ENCODE measurements around the gene UFD1. TPM values are rescaled to one million over a fixed set of nuclear protein-coding genes. Genes with fewer than 3 reads are reported as not detected.

The UFD1 gene
- total and polyA plus RNA-seq, 2 of the 13 experiments (the other 11 are each of a cell fraction or from before 2014, with no cell fraction given), result 47.9 to 51.1 TPM

- TF ChIP-seq ZBTB2 (CRISPR knock-in tag; IDR thresholded peaks at IDR 0.05; ENCODE audit: low read depth) (no peak; the same call in 1 of the 2 replicates), SPEN (CRISPR knock-in tag; IDR thresholded peaks at IDR 0.05; ENCODE audit: low read depth) (no peak), YEATS2 (CRISPR knock-in tag; IDR thresholded peaks at IDR 0.05; ENCODE audit: borderline replicate concordance) (peak; percentile 34; the same call in 1 of the 2 replicates), ZNF34 (CRISPR knock-in tag; IDR thresholded peaks at IDR 0.05; ENCODE audit: borderline replicate concordance) (no peak), MTA3 (CRISPR knock-in tag; IDR thresholded peaks at IDR 0.05) (no peak), RNF219 (CRISPR knock-in tag; IDR thresholded peaks at IDR 0.05) (no peak), RARA (CRISPR knock-in tag; IDR thresholded peaks at IDR 0.05) (peak; percentile 45; the same call in 1 of the 2 replicates), SIN3A (IDR thresholded peaks at IDR 0.05; ENCODE audit: borderline replicate concordance, low read depth, low read length) (0 out of 2 replicates have a peak, but pooled peaks have one; percentile 31), ZNF597 (CRISPR knock-in tag; IDR thresholded peaks at IDR 0.05) (no peak), ISL2 (CRISPR knock-in tag; IDR thresholded peaks at IDR 0.05) (0 out of 2 replicates have a peak, but pooled peaks have one; percentile 22), ZNF788 (CRISPR knock-in tag; IDR thresholded peaks at IDR 0.05; ENCODE audit: borderline replicate concordance) (0 out of 2 replicates have a peak, but pooled peaks have one; percentile 16), ZBTB10 (CRISPR knock-in tag; IDR thresholded peaks at IDR 0.05; ENCODE audit: borderline replicate concordance) (no peak), ZNF547 (CRISPR knock-in tag; IDR thresholded peaks at IDR 0.05) (no peak), ZNF703 (CRISPR knock-in tag; IDR thresholded peaks at IDR 0.05; ENCODE audit: borderline replicate concordance) (peak; percentile 28; the same call in 1 of the 2 replicates), ZNF772 (CRISPR knock-in tag; IDR thresholded peaks at IDR 0.05) (no peak), KDM5B (CRISPR knock-in tag; IDR thresholded peaks at IDR 0.05; ENCODE audit: borderline replicate concordance) (peak; percentile 53; the same call in 1 of the 2 replicates), THRA (CRISPR knock-in tag; IDR thresholded peaks at IDR 0.05; ENCODE audit: borderline replicate concordance) (no peak), ZBTB8A (CRISPR knock-in tag; IDR thresholded peaks at IDR 0.05; ENCODE audit: borderline replicate concordance, low read depth) (no peak), ZNF446 (CRISPR knock-in tag; IDR thresholded peaks at IDR 0.05) (0 out of 2 replicates have a peak, but pooled peaks have one; percentile 22), ZNF33B (CRISPR knock-in tag; IDR thresholded peaks at IDR 0.05) (no peak)
These were observed 48.0 kb downstream of the UFD1 start (continued) for GRCh38 chr22:19430890-19431541.

Measured in HepG2 (cell line).